Pancreas (tissue), 10 donors: ENCODE results near the gene PIMREG. TPM values are rescaled to one million over a fixed set of nuclear protein-coding genes. Genes with fewer than 3 reads are reported as not detected.
A peak's percentile ranks its signal among the peaks of the same experiment; 100 is the strongest.

Experiments
- ATAC-seq, 4 donors: fragments of 200-7000 bp; cut with Tn5 transposase; one replicate each; pipeline versions ENCODE4 v1.8.0 to v1.9.1; 2020; ENCODE audit warnings: mild to moderate bottlenecking in 4 of 4, moderate library complexity in 4 of 4
- DNase-seq, 6 donors: peaks; one replicate each; pipeline ENCODE4 v3.0.0-alpha.2; 2020
- FAIRE-seq: peaks from 2 replicates; lab custom pipeline; 2012; peaks lifted over from hg19 to GRCh38; lab: Jason Lieb, UNC
- H3K27ac ChIP-seq, 4 donors: fragments of 200-600 bp; sonication (generic); 1 replicate in 3 of 4; 2 replicates in 1 of 4; pipeline versions ENCODE4 v1.5.0 to v1.8.0; 2020
- H3K27me3 ChIP-seq, 4 donors: fragments of 200-600 bp; one replicate each; pipeline ENCODE4 v1.8.0; 2021
- H3K36me3 ChIP-seq, 3 donors: fragments of 200-600 bp; sonication (generic) in 1 of 3; one replicate each; pipeline versions ENCODE4 v1.5.0 to v1.8.0; 2020 to 2021
- H3K4me1 ChIP-seq, 3 donors: fragments of 200-600 bp; one replicate each; pipeline ENCODE4 v1.8.0; 2021
- H3K4me3 ChIP-seq, 4 donors: fragments of 200-600 bp; sonication (generic) in 2 of 4; one replicate each; pipeline versions ENCODE4 v1.5.0 to v1.8.0; 2020 to 2021
- H3K9me3 ChIP-seq, 4 donors: fragments of 200-600 bp; one replicate each; pipeline ENCODE4 v1.8.0; 2021
- WGBS, 2 donors: extraction: QIAGEN DNeasy Blood & Tissue Kit; methylation state at CpG; one replicate each; pipeline ENCODE4 v1.1.7; 2013; 5-methylcytosine and 5-hydroxymethylcytosine counted together
- intact Hi-C, 3 donors: fragments of 100-400 bp; cut with DNase I; formaldehyde crosslinking; loops; one replicate each; pipeline versions ENCODE4 v1.11.1 to v1.14.2; 2022
- polyA plus RNA-seq, 2 donors: library from polyadenylated mRNA; stranded (reverse); fragments of 200-250 nt; gene quantifications; one replicate each; pipeline ENCODE4 v1.2.3, GENCODE V29; 2013
- total RNA-seq, 6 donors: library from RNA; stranded (reverse); fragmentation: NEBNext Ultra II Directional in 4 of 6; extraction: Animal tissue kit (Norgen Biotek cat#: 25700) in 4 of 6; gene quantifications; one replicate each; pipeline versions ENCODE4 v1.2.1 to v1.2.4, GENCODE V29; 2021 to 2023
- TF ChIP-seq, protein P1 (sequence below), 4 donors: fragments of 200-600 bp; sonication (generic) in 3 of 4; IDR thresholded peaks; one replicate each; pipeline versions ENCODE4 v1.5.0 to v1.8.0; 2021; ENCODE audit warnings: antibody characterized with exemption in 4 of 4
- donor health status: healthy with polysubstance abuse.
- donor health status: DM: no; HTN: no; CAD: no; lungs with moderate emphysema.
- donor health status: DM: no; HTN: no; CAD: no.
- donor health status: control.
- donor health status: control.
- donor health status: Bipolar disorder and iron deficiency.
- donor health status: DM: yes; HTN: yes; CAD: no.
- donor health status: DM: no; HTN: no; CAD: no.
- donor health status: DM: no; HTN: no; CAD: no.
- donor health status: DM: yes; HTN: yes; CAD: no.

Gene PIMREG
- total and polyA plus RNA-seq, 8 donors, result 0.09 to 0.50 (median 0.14) TPM; not detected in 4

DNA sequence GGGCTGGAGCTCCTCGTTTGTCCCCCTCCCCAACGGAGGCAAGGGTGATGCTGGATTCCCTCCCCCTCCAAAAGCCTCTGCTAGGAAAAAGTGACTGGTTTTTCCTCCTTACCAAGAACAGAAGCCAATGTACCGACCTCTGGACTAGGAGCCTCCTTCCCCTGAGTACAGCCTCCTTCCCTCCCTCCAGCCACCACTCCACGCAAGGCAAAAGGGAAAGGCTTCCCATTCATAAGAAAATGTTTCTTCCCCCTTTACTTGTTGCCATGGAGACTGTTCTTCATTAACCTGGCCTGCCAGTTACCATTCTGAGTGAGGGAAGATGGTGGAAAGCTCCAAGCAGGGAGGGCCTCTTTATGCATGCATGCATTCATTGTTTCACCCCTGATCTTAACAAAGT is 4.3 kb upstream of the PIMREG start:
- ATAC-seq (no peak), FAIRE-seq (no peak), DNase-seq (no peak)
- intact Hi-C loops, result no loop called here
- H3K27me3 ChIP-seq, result peaks cover 0 to 4% (median 0%) of the 10 kb centered on the region in 4 donors
- H3K4me1 ChIP-seq, result no peaks in the 10 kb centered on the region
- no peaks in the 10 kb centered on the region for H3K9me3 ChIP-seq
- H3K27ac ChIP-seq, result no peak overlapping the region
- TF ChIP-seq, protein P1, sequence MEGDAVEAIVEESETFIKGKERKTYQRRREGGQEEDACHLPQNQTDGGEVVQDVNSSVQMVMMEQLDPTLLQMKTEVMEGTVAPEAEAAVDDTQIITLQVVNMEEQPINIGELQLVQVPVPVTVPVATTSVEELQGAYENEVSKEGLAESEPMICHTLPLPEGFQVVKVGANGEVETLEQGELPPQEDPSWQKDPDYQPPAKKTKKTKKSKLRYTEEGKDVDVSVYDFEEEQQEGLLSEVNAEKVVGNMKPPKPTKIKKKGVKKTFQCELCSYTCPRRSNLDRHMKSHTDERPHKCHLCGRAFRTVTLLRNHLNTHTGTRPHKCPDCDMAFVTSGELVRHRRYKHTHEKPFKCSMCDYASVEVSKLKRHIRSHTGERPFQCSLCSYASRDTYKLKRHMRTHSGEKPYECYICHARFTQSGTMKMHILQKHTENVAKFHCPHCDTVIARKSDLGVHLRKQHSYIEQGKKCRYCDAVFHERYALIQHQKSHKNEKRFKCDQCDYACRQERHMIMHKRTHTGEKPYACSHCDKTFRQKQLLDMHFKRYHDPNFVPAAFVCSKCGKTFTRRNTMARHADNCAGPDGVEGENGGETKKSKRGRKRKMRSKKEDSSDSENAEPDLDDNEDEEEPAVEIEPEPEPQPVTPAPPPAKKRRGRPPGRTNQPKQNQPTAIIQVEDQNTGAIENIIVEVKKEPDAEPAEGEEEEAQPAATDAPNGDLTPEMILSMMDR (IDR thresholded peaks at IDR 0.05), result no peak
- WGBS, 2 donors, result 46 to 50% methylated on average over 4 of the region's 4 CpGs
- H3K4me3 ChIP-seq, result no peak overlapping the region
- H3K36me3 ChIP-seq, result no peaks in the 10 kb centered on the region

DNA sequence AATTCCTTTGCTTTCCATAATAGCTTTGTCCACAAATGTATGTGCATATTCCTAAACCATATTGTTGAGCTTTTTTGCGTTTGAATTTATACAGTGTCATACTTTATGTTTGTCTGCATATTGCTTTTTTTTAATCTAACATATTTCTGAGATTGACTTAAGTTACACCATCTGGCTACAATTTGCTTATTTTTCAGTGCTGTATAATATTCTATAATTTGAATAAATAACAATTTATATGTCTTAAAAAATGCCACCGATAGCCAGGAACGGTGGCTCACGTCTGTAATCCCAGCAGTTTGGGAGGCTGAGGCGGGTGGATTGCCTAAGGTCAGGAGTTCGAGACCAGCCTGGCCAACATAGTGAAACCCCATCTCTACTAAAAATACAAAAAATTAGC is 1.5 kb upstream of the PIMREG start:
- no peaks in the 10 kb centered on the region for H3K27me3 ChIP-seq
- no peak for DNase-seq
- WGBS, 2 donors, result 56 to 57% methylated on average over 6 of the region's 6 CpGs
- H3K36me3 ChIP-seq, result no peaks in the 10 kb centered on the region
- H3K27ac ChIP-seq, result no peak overlapping the region
- no peak for ATAC-seq
- H3K4me1 ChIP-seq, result no peaks in the 10 kb centered on the region
- intact Hi-C loops, result no loop called here
- FAIRE-seq, result no peak
- no peak overlapping the region for H3K4me3 ChIP-seq
- TF ChIP-seq, protein P1 (IDR thresholded peaks at IDR 0.05), result no peak
- no peaks in the 10 kb centered on the region for H3K9me3 ChIP-seq

DNA sequence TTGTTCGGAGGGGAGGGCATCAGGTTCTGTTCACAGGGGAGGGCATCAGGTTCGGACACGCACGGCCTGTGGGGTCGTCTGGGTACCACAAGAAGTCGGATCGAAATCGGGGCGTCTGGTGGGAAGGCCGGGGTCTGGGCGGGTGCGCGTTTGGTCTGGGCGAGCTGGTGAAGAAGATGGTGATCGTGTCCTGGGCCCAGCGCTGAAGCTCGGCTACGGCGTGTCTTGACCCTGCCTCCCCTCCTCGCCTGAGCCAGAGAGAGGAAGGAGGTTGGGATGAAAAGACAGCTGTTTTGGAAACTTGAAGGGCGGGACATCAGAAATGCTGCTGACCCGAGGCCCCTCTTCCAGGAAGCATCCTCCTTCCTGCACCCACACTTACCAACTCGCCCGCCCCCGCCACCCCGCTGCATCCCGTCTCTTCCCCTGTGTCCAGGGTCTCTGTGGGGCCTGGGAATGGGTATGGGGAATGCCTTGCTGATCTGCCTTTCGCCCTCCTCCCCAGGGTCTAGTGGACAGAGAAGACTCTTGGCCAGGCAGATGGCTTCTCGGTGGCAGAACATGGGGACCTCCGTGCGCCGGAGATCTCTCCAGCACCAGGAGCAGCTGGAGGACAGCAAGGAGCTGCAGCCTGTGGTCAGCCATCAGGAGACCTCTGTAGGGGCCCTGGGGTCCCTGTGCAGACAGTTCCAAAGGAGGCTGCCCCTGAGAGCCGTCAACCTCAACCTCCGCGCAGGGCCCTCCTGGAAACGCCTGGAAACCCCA is 498 bp downstream of the PIMREG start:
- Histone ChIP-seq H3K36me3 (no peaks in the 10 kb centered on the region), H3K4me1 (no peaks in the 10 kb centered on the region), H3K9me3 (no peaks in the 10 kb centered on the region), H3K27ac (no peak overlapping the region), H3K27me3 (no peaks in the 10 kb centered on the region), H3K4me3 (peak overlapping the region in 3 of 4 donors; percentile 19 to 61 (median 36))
- FAIRE-seq (no peak), DNase-seq (no peak), ATAC-seq (peak in 2 of 4 donors; percentile 2 to 10)
- TF ChIP-seq, protein P1 (IDR thresholded peaks at IDR 0.05), result no peak
- WGBS, 2 donors, result 29 to 31% methylated on average over 35 to 36 of the region's 36 CpGs
- intact Hi-C loops, result no loop called here

DNA sequence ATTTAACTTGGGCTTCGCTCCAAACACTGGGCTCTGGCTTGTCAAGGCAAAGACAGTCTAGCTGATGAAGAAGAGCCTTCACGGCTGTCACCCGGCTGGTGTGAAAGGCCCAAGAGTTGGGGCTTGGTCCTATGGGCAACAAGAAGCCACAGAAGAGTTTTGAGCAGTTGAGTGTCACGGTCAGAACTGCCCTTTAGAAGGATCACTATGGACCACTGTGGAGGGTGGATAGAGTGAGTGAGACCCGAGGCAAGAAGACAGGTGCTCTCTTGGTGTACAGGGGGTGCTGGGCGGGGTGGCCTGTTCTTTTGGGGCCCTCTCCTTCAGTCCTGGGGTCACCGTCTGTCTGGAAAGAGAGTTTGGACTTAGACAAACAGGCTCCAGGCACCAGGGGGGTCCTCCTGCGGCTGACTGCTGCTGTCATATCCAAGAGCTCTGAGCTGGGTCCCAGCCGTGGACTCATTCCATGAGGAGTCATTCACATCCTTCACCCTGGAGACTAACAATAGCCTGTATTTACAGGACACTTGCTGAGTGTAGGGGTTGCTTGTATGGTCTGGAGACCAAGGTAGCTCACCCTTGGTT is 2.4 kb downstream of the PIMREG start:
- peak in 1 of 6 donors; percentile 35 for DNase-seq
- no peak for FAIRE-seq
- H3K27ac ChIP-seq, result no peak overlapping the region
- no peaks in the 10 kb centered on the region for H3K27me3 ChIP-seq
- intact Hi-C loops, result no loop called here
- 78 to 87% methylated on average over 9 of the region's 9 CpGs for WGBS, 2 donors
- H3K9me3 ChIP-seq, result no peaks in the 10 kb centered on the region
- ATAC-seq, result no peak
- no peaks in the 10 kb centered on the region for H3K36me3 ChIP-seq
- no peaks in the 10 kb centered on the region for H3K4me1 ChIP-seq
- TF ChIP-seq, protein P1 (IDR thresholded peaks at IDR 0.05), result no peak
- H3K4me3 ChIP-seq, result no peak overlapping the region

DNA sequence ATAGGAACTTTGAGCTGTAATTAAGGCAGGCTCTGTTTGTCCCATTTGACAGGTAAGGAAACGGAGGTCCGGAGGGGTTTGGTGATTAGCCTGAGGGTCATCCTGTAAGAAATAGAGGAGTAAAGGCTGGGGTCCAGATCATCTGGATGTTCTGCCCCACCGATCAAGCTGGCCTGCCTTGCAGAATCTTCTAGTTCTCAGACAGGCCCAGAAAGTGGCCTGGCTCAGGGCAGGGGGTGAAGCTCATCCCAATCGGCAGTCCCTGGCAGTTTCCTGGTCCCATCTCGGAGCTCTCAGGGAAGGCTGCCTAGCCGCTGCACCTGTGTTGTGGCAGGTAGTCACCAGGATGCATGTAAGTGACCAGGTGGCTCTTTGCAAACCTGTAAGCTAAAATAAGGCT is 4.2 kb downstream of the PIMREG start:
- ATAC-seq (no peak), FAIRE-seq (no peak), DNase-seq (peak in 1 of 6 donors; percentile 25)
- H3K9me3 ChIP-seq, result no peaks in the 10 kb centered on the region
- TF ChIP-seq, protein P1 (IDR thresholded peaks at IDR 0.05), result no peak
- no peaks in the 10 kb centered on the region for H3K36me3 ChIP-seq
- 84 to 93% methylated on average over 6 of the region's 6 CpGs for WGBS, 2 donors
- no peaks in the 10 kb centered on the region for H3K27me3 ChIP-seq
- no peaks in the 10 kb centered on the region for H3K4me1 ChIP-seq
- H3K4me3 ChIP-seq, result no peak overlapping the region
- intact Hi-C loops, result no loop called here
- no peak overlapping the region for H3K27ac ChIP-seq
